RWPE2 (cell line): ENCODE measurements around the gene MRPL41.
"Not testable (repeated sequence)": the region's sequence is repeated elsewhere in the genome, so short reads cannot be mapped to it uniquely, and the experiment has no call there.

Experiments
- ATAC-seq: fragments of 200-7000 bp; cut with Tn5 transposase; 3 replicates; pipeline ENCODE4 v1.9.1; 2021; ENCODE audit warnings: low read depth
- DNase-seq: peaks from one replicate; pipeline ENCODE4 v3.0.0-alpha.2; 2020; ENCODE audit warnings: low spot score
- H3K27ac ChIP-seq: fragments of 450-650 bp; 2 replicates; pipeline ENCODE4 v1.5.1; 2017; ENCODE audit warnings: mild to moderate bottlenecking; ENCODE audit not compliant: poor library complexity, severe bottlenecking
- H3K27me3 ChIP-seq: fragments of 250-450 bp; sonication (Bioruptor Pico); 2 replicates; pipeline ENCODE4 v1.5.1; 2021; ENCODE audit warnings: mild to moderate bottlenecking, moderate library complexity; ENCODE audit not compliant: insufficient read depth, poor library complexity, severe bottlenecking
- H3K36me3 ChIP-seq: fragments of 250-450 bp; sonication (Bioruptor Pico); 2 replicates; pipeline ENCODE4 v1.5.1; 2020; ENCODE audit warnings: low read depth, mild to moderate bottlenecking, moderate library complexity
- H3K4me1 ChIP-seq: fragments of 250-450 bp; sonication (Bioruptor Pico); 2 replicates; pipeline ENCODE4 v1.5.1; 2021; ENCODE audit warnings: mild to moderate bottlenecking, moderate library complexity; ENCODE audit not compliant: insufficient read depth, poor library complexity, severe bottlenecking
- H3K4me3 ChIP-seq: fragments of 250-450 bp; sonication (Bioruptor Pico); 2 replicates; pipeline ENCODE4 v1.5.1; 2021; ENCODE audit warnings: mild to moderate bottlenecking, moderate library complexity; ENCODE audit not compliant: severe bottlenecking
- H3K9me3 ChIP-seq: fragments of 250-450 bp; sonication (Bioruptor Pico); 2 replicates; pipeline ENCODE4 v1.5.1; 2021; ENCODE audit warnings: mild to moderate bottlenecking, moderate library complexity; ENCODE audit not compliant: severe bottlenecking
- TF ChIP-seq, protein P1 (sequence below): fragments of 450-650 bp; IDR thresholded peaks from one replicate; pipeline ENCODE4 v1.5.1; 2017; ENCODE audit warnings: mild to moderate bottlenecking, moderate library complexity; ENCODE audit not compliant: poor library complexity, severe bottlenecking

The MRPL41 gene

DNA sequence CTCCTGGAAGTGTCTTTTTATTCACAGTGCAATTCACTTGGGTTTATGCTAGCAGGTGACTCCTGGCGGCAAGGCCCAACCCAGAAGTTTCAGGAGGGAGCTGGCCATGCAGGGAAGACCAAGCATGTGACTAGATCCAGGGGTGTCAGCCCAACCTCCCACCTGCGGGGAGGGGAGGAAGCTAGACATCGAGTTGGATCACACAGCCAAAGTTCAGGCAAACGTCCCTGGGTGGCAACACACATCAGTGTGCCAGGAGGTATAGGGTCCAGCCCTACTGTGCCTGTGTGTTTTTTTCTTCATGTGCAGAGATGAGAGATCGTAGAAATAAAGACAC, 26.7 kb upstream of the MRPL41 start:
- Histone ChIP-seq H3K36me3 (no peaks in the 10 kb centered on the region), H3K4me1 (no peaks in the 10 kb centered on the region), H3K9me3 (no peaks in the 10 kb centered on the region), H3K27me3 (no peaks in the 10 kb centered on the region), H3K4me3 (no peak overlapping the region), H3K27ac (no peak overlapping the region)
- DNase-seq: no peak
- TF ChIP-seq, protein P1, sequence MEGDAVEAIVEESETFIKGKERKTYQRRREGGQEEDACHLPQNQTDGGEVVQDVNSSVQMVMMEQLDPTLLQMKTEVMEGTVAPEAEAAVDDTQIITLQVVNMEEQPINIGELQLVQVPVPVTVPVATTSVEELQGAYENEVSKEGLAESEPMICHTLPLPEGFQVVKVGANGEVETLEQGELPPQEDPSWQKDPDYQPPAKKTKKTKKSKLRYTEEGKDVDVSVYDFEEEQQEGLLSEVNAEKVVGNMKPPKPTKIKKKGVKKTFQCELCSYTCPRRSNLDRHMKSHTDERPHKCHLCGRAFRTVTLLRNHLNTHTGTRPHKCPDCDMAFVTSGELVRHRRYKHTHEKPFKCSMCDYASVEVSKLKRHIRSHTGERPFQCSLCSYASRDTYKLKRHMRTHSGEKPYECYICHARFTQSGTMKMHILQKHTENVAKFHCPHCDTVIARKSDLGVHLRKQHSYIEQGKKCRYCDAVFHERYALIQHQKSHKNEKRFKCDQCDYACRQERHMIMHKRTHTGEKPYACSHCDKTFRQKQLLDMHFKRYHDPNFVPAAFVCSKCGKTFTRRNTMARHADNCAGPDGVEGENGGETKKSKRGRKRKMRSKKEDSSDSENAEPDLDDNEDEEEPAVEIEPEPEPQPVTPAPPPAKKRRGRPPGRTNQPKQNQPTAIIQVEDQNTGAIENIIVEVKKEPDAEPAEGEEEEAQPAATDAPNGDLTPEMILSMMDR: no peak
- ATAC-seq: no peak

GRCh38 chr9:137530331-137530730, 21.3 kb upstream of the MRPL41 start:
- no peaks in the 10 kb centered on the region for H3K4me1 ChIP-seq

DNA sequence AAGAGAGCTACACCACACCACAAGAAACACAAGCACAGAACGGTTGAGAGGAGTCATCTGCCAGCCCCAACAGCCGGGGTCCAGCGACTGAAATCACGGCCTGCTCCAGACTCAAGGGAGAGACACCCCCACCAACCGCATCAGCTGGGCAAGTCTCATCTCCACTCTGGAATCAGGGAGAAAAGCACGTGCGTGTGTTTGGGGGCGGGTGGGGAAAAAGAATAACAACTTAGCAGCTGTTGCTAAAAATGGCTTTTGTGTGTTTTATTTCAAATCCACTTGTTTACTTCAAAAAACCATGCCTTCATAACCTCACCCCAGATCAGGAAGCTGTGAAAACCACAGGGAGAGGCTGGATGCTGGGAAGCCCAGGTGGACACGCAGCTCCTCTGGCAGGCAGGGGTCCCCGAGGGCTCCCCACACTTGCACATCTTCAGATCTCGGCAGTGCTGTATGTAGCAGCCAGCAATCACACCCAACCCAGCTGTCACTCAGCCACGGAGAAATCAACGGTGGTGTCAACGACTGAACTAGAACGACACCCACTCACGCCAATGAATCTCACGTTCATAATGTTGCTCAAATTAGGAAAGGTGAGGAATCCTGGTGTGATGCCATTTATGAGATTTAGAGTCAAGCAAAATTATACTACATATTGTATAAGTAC, 20.4 kb upstream of the MRPL41 start:
- Histone ChIP-seq H3K9me3 (no peaks in the 10 kb centered on the region), H3K4me1 (no peaks in the 10 kb centered on the region), H3K4me3 (no peak overlapping the region), H3K27ac (no peak overlapping the region), H3K36me3 (no peaks in the 10 kb centered on the region), H3K27me3 (no peaks in the 10 kb centered on the region)
- DNase-seq: no peak
- ATAC-seq: no peak
- TF ChIP-seq, protein P1: no peak

More at GRCh38 chr9:137530331-137530730, 21.3 kb upstream of the MRPL41 start:
- no peak for ATAC-seq
- H3K27me3 ChIP-seq: no peaks in the 10 kb centered on the region
- TF ChIP-seq, protein P1: no peak
- H3K4me3 ChIP-seq: no peak overlapping the region
- H3K36me3 ChIP-seq: no peaks in the 10 kb centered on the region
- H3K9me3 ChIP-seq: no peaks in the 10 kb centered on the region
- no peak overlapping the region for H3K27ac ChIP-seq
- no peak for DNase-seq

DNA sequence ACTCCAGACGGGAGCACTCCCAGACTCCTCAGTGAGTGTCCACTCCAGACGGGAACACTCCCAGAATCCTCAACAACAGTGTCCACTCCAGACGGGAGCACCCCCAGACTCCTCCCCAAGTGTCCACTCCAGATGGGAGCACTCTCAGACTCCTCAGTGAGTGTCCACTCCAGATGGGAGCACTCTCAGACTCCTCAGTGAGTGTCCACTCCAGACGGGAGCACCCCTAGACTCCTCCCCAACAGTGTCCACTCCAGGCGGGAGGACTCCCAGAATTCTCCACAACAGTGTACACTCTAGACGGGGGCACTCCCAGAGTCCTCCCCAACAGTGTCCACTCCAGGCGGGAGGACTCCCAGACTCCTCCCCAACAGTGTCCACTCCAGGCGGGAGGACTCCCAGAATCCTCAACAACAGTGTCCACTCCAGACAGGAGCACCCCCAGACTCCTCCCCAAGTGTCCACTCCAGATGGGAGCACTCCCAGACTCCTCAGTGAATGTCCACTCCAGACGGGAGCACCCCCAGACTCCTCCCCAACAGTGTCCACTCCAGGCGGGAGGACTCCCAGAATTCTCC, 18.7 kb upstream of the MRPL41 start:
- not testable (repeated sequence) for H3K27me3 ChIP-seq, H3K4me1 ChIP-seq, H3K4me3 ChIP-seq, H3K36me3 ChIP-seq, H3K27ac ChIP-seq, ATAC-seq, H3K9me3 ChIP-seq, DNase-seq

- H3K4me3 ChIP-seq: no peak overlapping the region
- no peak overlapping the region for H3K27ac ChIP-seq
Observed at GRCh38 chr9:137534256-137535119, 17.2 kb upstream of the MRPL41 start.

More at GRCh38 chr9:137534256-137535119, 17.2 kb upstream of the MRPL41 start:
- peak; percentile 74 for ATAC-seq
- no peaks in the 10 kb centered on the region for H3K27me3 ChIP-seq
- DNase-seq: no peak
- TF ChIP-seq, protein P1: peak; percentile 88
- H3K9me3 ChIP-seq: no peaks in the 10 kb centered on the region
- H3K4me1 ChIP-seq: no peaks in the 10 kb centered on the region
- no peaks in the 10 kb centered on the region for H3K36me3 ChIP-seq
